Transverse colon (tissue), 3 donors: ENCODE measurements around the gene SLC6A1.

Experiments
- POLR2A ChIP-seq: fragments of 450-650 bp; IDR thresholded peaks from one replicate; pipeline ENCODE4 v1.6.1; 2016; ENCODE audit warnings: antibody characterized with exemption, mild to moderate bottlenecking, moderate library complexity
- TF ChIP-seq, protein P1 (sequence below), 5 experiments: fragments of 200-600 bp in 3 of 5; fragments of 450-650 bp in 2 of 5; sonication (generic) in 3 of 5; IDR thresholded peaks; 1 replicate in 2 of 5; 2 replicates in 3 of 5; pipeline ENCODE4 v1.5.1; 2016 to 2017; ENCODE audit warnings: antibody characterized with exemption in 5 of 5, inconsistent platforms in 3 of 5, mild to moderate bottlenecking in 2 of 5, moderate library complexity in 1 of 5

- TF ChIP-seq, protein P1, sequence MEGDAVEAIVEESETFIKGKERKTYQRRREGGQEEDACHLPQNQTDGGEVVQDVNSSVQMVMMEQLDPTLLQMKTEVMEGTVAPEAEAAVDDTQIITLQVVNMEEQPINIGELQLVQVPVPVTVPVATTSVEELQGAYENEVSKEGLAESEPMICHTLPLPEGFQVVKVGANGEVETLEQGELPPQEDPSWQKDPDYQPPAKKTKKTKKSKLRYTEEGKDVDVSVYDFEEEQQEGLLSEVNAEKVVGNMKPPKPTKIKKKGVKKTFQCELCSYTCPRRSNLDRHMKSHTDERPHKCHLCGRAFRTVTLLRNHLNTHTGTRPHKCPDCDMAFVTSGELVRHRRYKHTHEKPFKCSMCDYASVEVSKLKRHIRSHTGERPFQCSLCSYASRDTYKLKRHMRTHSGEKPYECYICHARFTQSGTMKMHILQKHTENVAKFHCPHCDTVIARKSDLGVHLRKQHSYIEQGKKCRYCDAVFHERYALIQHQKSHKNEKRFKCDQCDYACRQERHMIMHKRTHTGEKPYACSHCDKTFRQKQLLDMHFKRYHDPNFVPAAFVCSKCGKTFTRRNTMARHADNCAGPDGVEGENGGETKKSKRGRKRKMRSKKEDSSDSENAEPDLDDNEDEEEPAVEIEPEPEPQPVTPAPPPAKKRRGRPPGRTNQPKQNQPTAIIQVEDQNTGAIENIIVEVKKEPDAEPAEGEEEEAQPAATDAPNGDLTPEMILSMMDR (IDR thresholded peaks at IDR 0.05) = no peak
- TF ChIP-seq POLR2A = no peak
Observed at GRCh38 chr3:10984371-10984896, 8.1 kb upstream of the SLC6A1 start.
